Measurements from ENCODE around the gene CCKAR.
"Not testable (repeated sequence)": the region's sequence is repeated elsewhere in the genome, so short reads cannot be mapped to it uniquely, and the experiment has no call there.

Gene CCKAR

GRCh38 chr4:26490111-26490959 is at the start of gene CCKAR:
CCKAR (minus strand) TSS chr4:26490484; CDS start chr4:26490267, 217 bp downstream.
- FAIRE-seq: no peak

- FAIRE-seq: no peak
Observed at GRCh38 chr4:26533685-26534084, 43.4 kb upstream of the CCKAR start.

GRCh38 chr4:26531491-26532116 is 41.3 kb upstream of the CCKAR start:
- no peak for FAIRE-seq

GRCh38 chr4:26530099-26530498 is 39.8 kb upstream of the CCKAR start:
- FAIRE-seq: no peak

DNA sequence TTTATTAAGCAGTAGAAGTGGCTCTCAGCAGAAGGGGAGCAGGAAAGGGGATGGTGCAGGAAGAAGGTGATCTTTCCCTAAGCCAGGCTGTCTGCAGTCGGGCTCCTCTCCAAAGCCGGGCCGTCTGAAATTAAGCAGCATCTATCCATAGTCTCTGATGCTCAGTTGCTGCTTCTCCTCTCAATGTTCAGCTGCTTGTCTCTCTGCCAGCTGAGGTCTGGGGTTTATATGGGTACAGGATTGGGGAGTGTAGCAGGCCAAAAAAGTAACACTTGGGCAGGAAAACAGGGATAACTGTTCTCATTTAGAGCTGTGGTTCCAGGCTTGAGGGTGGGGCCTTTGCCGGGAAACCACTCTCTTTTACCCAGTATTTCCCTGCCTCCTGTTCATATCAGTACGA is 39.2 kb upstream of the CCKAR start:
- FAIRE-seq: no peak

- FAIRE-seq: no peak
Observed at GRCh38 chr4:26525771-26526150, 35.5 kb upstream of the CCKAR start.

GRCh38 chr4:26525136-26525770 is 35.0 kb upstream of the CCKAR start:
- no peak for FAIRE-seq

GRCh38 chr4:26524011-26524410 is 33.7 kb upstream of the CCKAR start:
- FAIRE-seq: no peak

GRCh38 chr4:26522478-26522877 is 32.2 kb upstream of the CCKAR start:
- FAIRE-seq: no peak

DNA sequence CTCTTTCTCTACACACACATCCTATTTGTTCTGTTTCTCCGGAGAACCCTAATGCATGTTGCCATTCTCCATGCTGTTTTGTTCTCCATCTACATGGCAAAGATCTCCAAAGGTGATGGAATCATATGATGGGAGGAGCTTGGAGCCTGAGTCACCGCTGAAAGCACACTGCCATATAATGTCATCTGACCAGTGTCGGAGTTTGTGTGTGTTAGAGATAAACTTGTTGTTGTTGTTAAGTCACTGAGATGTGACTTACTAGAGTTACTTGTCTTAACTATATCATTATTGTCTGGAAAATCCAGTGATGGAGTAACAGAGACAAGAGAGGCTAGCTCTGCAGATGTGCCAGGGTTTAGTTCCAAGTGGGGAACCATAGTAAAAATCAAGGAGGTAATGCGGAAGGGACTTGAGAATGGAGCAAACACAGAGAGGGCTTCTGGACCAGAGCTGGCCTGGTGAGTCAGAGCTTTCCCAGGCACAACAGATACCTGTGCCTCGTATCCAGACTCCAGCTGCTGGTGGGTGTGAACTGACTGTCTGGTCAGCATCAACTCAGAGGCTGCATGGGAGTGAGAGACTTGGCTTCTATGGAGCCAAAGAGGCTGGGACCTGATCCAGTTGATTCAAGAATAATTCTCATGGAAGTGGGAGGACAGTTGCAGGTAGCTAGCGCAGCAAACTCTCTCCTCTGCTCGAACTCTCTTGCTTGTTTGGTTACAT is 30.6 kb upstream of the CCKAR start:
- FAIRE-seq: no peak

GRCh38 chr4:26515936-26516335 is 25.7 kb upstream of the CCKAR start:
- no peak for FAIRE-seq

DNA sequence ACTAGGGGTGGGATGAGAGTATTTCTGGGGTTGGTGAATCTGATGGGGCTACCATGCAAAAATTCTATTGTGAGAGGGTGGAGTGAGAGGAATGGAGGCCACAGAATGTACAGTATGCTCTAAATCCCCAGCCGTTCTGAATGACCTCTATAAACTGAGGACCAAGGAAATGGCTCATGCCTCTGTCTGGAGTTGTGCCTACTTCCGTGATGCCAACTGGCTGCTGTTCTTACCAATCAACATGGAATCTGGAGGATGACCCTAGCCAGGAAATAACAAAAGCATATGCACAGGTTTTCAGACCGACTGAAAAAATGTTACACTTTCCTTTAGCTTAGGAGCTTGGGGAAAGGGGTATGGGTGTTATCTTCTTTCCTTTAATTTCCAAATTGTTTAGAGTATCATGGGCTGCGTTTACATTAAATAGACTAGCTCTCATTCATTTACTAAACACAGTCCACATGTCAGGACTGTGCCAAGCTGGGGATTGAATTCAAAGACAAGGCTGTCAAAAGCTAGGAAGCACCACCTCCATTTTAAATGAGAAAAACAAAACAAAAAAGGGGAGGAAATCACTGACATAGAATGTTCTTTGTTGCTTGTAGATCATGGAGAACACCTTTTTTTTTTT is 20.2 kb upstream of the CCKAR start:
- FAIRE-seq: no peak

GRCh38 chr4:26509681-26510333 is 19.5 kb upstream of the CCKAR start:
- no peak for FAIRE-seq

GRCh38 chr4:26507286-26507685 is 17.0 kb upstream of the CCKAR start:
- no peak for FAIRE-seq

GRCh38 chr4:26503844-26504243 is 13.6 kb upstream of the CCKAR start:
- FAIRE-seq: no peak

- FAIRE-seq: no peak
Observed at GRCh38 chr4:26503427-26503826, 13.1 kb upstream of the CCKAR start.

GRCh38 chr4:26500565-26500999 is 10.3 kb upstream of the CCKAR start:
- FAIRE-seq: not testable (repeated sequence)

DNA sequence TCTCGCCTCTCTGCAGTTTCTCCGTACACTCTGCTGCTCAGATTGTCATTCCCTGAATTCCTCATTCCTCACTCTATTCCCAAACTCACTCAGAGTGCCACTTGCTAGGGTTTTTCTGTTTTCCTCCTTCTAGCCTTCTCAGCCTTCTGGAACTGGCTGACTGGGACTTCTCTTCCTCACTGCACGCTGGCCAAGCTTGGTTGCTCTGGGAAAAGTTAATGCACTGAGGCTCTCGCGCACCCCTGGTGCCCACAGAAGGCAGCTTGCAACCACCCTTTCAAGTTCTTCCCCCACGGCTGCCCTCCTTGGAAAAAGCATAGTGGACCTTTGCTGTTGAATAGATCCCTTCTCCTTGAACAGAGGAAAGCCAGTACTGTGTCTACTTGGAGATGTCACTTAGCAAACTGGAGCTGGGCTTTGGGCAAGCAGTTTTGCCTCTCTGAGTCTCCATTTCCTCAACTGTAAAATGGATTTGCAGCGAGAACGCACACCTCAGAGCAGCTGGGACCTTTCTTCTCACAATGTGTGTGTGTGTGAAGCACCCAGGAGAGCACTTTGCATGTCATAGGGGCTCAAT is 6.0 kb upstream of the CCKAR start:
- FAIRE-seq: no peak

DNA sequence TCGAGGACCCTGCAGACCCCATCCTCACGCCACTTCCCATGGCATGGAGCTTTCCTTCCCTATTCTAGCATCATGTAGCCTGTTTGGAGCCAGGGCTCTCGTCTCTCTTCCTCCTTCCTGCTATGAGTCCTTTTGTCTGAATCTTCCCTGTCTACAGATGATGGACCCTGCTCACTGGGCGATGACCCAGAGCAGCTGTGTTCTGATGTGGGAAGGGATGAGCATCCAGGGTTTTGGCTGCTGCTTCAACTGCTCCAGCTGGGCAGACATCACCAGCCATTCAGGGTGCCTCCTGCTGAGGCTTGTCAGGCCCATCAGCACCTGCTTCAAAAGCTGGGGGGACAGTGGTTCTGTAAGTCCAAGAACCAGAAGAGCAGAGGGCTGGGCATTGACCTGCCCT is 3.2 kb upstream of the CCKAR start:
- no peak for FAIRE-seq

GRCh38 chr4:26491449-26492170 is 1.3 kb upstream of the CCKAR start:
- no peak for FAIRE-seq

DNA sequence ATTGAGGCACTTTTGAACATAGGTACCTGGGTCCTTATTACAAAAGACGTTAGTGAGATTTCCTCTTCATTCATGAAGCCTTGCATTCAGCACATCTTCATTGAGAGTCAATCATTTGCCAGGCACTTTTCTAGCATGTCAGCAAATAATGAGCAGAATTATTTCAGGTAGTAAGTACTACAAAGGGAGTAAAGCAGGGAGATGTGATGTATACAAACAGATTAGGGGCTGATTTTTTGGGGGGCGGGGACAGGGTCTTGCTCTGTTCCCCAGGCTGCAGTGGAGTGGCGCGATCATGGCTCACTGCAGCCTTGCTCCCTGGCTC is 638 bp upstream of the CCKAR start:
- FAIRE-seq: no peak

All from endometrium (tissue), 2 donors.